ENCODE results near the gene RCBTB2.

Gene RCBTB2

GRCh38 chr13:48448959-48449614 is 83.8 kb downstream of the RCBTB2 start:
- no peak for DNase-seq (ENCODE audit: low spot score)

- no peak for DNase-seq (ENCODE audit: low spot score)
Measured at GRCh38 chr13:48448285-48448958, 84.5 kb downstream of the RCBTB2 start.

GRCh38 chr13:48446464-48446863 is 86.4 kb downstream of the RCBTB2 start:
- DNase-seq (ENCODE audit: low spot score): no peak

GRCh38 chr13:48443442-48444208 is 89.3 kb downstream of the RCBTB2 start:
- DNase-seq (ENCODE audit: low spot score): no peak

Data from ecto neural progenitor cell (in vitro differentiated cells).